ENCODE data around the gene DPP7. TPM values are rescaled to one million over a fixed set of nuclear protein-coding genes. Genes with fewer than 3 reads are reported as not detected.

DPP7 gene
- total and polyA plus RNA-seq, 2 of the 8 experiments (the other 6 are each of a cell fraction or from before 2014, with no cell fraction given): 21.2 to 26.8 TPM

- Histone ChIP-seq H3K27me3 (replicated peaks in 1 of 4; ENCODE audit: control insufficient read depth in 3 of 4, extremely low read depth in 1 of 4, insufficient read depth in 3 of 4, low read length in 3 of 4) (peaks cover 15 to 36% (median 30%) of the 10 kb centered on the region in 4 experiments), H3K14ac (ENCODE audit: insufficient read length) (no peak overlapping the region), H3K18ac (ENCODE audit: extremely low read depth, low read length) (no peak overlapping the region), H2BK20ac (ENCODE audit: low read length) (no peak overlapping the region), H3K56ac (replicated peaks; ENCODE audit: insufficient read length, low read depth, low read length) (no peak overlapping the region), H2AFZ (ENCODE audit: low read length) (no peak overlapping the region), H3K79me2 (ENCODE audit: control insufficient read depth in 1 of 2, insufficient read depth in 2 of 2, low read length in 2 of 2) (no peaks in the 10 kb centered on the region), H4K91ac (replicated peaks; ENCODE audit: insufficient read length, low read length) (no peak overlapping the region), H4K20me1 (replicated peaks in 1 of 2; ENCODE audit: control insufficient read depth in 1 of 2, insufficient read depth in 2 of 2, low read length in 2 of 2) (peaks cover 0 to 4% of the 10 kb centered on the region in 2 experiments), H3K4me2 (ENCODE audit: insufficient read depth in 1 of 2, low read depth in 2 of 2, low read length in 2 of 2) (no peak overlapping the region), H2BK12ac (ENCODE audit: low read depth, low read length) (no peak overlapping the region), H3K4ac (replicated peaks; ENCODE audit: insufficient read length, low read depth, low read length) (no peak overlapping the region), H3K23me2 (ENCODE audit: low read depth, low read length) (peaks cover 3% of the 10 kb centered on the region; the same call in 1 of the 2 replicates), H2BK5ac (ENCODE audit: low read depth, low read length) (no peak overlapping the region), H3K9me3 (ENCODE audit: insufficient read depth in 2 of 2, low read depth in 1 of 2, low read length in 1 of 2) (no peaks in the 10 kb centered on the region), H3K27ac (ENCODE audit: low read depth, low read length) (no peak overlapping the region), H2BK15ac (ENCODE audit: low read length) (no peak overlapping the region), H4K5ac (ENCODE audit: insufficient read length, low read depth, low read length) (no peak overlapping the region), H2AK5ac (ENCODE audit: low read depth, low read length) (no peak overlapping the region), H3K79me1 (ENCODE audit: low read depth, low read length) (no peaks in the 10 kb centered on the region), H3K36me3 (ENCODE audit: control insufficient read depth in 2 of 4, insufficient read depth in 4 of 4, low read length in 3 of 4) (no peaks in the 10 kb centered on the region), H3K23ac (ENCODE audit: insufficient read length) (no peak overlapping the region), H3K9ac (replicated peaks in 1 of 4; ENCODE audit: extremely low read depth in 1 of 4, low read depth in 3 of 4, low read length in 3 of 4) (no peak overlapping the region), H3K4me1 (replicated peaks in 1 of 4; ENCODE audit: control insufficient read depth in 3 of 4, insufficient read depth in 4 of 4, low read length in 3 of 4) (peaks cover 0 to 7% (median under 1%) of the 10 kb centered on the region in 4 experiments; a peak in 3 of 7 replicates), H2BK120ac (replicated peaks; ENCODE audit: low read depth, low read length) (no peak overlapping the region), H4K8ac (ENCODE audit: extremely low read depth, insufficient read depth, low read length) (no peak overlapping the region), H3K4me3 (ENCODE audit: extremely low read depth in 1 of 4, insufficient read depth in 2 of 4, low read depth in 3 of 4, low read length in 4 of 4) (no peak overlapping the region)
- CTCF ChIA-PET (ENCODE audit: partially characterized antibody): interaction anchor here (1.4 to 2.5 kb wide), 7 partner anchors 10 to 136 kb away, joined by 4 to 6 read pairs (median 5); no protein-coding TSS in a partner anchor
- no peak for DNase-seq (ENCODE audit: low read depth in 1 of 2, low spot score in 2 of 2)
- POLR2A ChIA-PET (ENCODE audit: partially characterized antibody): interaction anchor here (1.2 to 1.4 kb wide), 2 partner anchors 12 to 110 kb away, joined by 3 to 4 read pairs; partner anchors contain the start of gene RNF224
- no peak for FAIRE-seq
- WGBS, 2 experiments (ENCODE audit: extremely low coverage in 1 of 2, insufficient coverage in 1 of 2, insufficient read length in 1 of 2, insufficient replicate concordance in 2 of 2, low coverage in 1 of 2, low lambda C conversion rate in 2 of 2, missing lambda C conversion rate in 1 of 2): 85% methylated on average over 14 of the region's 15 CpGs; no CpG with 5 or more reads in 1 of the 2 experiments
- TF ChIP-seq HDAC2 (IDR thresholded peaks at IDR 0.05; ENCODE audit: borderline replicate concordance in 1 of 2, low read depth in 2 of 2, low read length in 2 of 2) (no peak), MAX (IDR thresholded peaks at IDR 0.05) (no peak), SUZ12 (IDR thresholded peaks at IDR 0.05; ENCODE audit: low read length) (no peak), CHD2 (IDR thresholded peaks at IDR 0.05; ENCODE audit: low read length) (no peak), EGR1 (IDR thresholded peaks at IDR 0.05; ENCODE audit: borderline replicate concordance, low read depth, low read length) (no peak), EP300 (IDR thresholded peaks at IDR 0.05; ENCODE audit: borderline replicate concordance in 1 of 2, low read depth in 2 of 2, low read length in 2 of 2) (no peak), RFX5 (IDR thresholded peaks at IDR 0.05; ENCODE audit: borderline replicate concordance, low read depth, low read length) (no peak), KDM1A (IDR thresholded peaks at IDR 0.05; ENCODE audit: borderline replicate concordance, low read length) (no peak), TEAD4 (IDR thresholded peaks at IDR 0.05; ENCODE audit: low read depth, low read length) (no peak), SIRT6 (IDR thresholded peaks at IDR 0.05; ENCODE audit: low read length) (no peak), RXRA (IDR thresholded peaks at IDR 0.05; ENCODE audit: insufficient read depth, low read depth, low read length) (no peak), SP2 (IDR thresholded peaks at IDR 0.05; ENCODE audit: low read length) (no peak), KDM5A (IDR thresholded peaks at IDR 0.05; ENCODE audit: low read length) (no peak), BCL11A (IDR thresholded peaks at IDR 0.05; ENCODE audit: low read depth in 2 of 2, low read length in 2 of 2) (no peak)
Measured at GRCh38 chr9:137117269-137117731, 2.8 kb upstream of the DPP7 start.
